ENCODE measurements around the gene MIF4GD. TPM values are rescaled to one million over a fixed set of nuclear protein-coding genes. Genes with fewer than 3 reads are reported as not detected.
A peak's percentile ranks its signal among the peaks of the same experiment; 100 is the strongest.

The MIF4GD gene
- total and polyA plus RNA-seq, 9 of the 15 experiments (the other 6 are each of a cell fraction or from before 2014, with no cell fraction given), result 11.8 to 63.8 (median 28.1) TPM

GRCh38 chr17:75301502-75302206 is 30.6 kb upstream of the MIF4GD start (continued):
- TF ChIP-seq RCOR1 (IDR thresholded peaks at IDR 0.05; ENCODE audit: borderline replicate concordance in 1 of 2, low read depth in 2 of 2, low read length in 2 of 2), result peak in 1 of 2 experiments; percentile 22; a peak in 1 of 4 replicates
- no peak for TF ChIP-seq GTF3C2 (IDR thresholded peaks at IDR 0.05; ENCODE audit: borderline replicate concordance, extremely low read depth, insufficient read length)
- no peak for TF ChIP-seq SIX5 (IDR thresholded peaks at IDR 0.05; ENCODE audit: borderline replicate concordance in 1 of 2, insufficient read depth in 1 of 2, low read depth in 1 of 2, low read length in 2 of 2)
- TF ChIP-seq ZNF354B (CRISPR knock-in tag; IDR thresholded peaks at IDR 0.05), result no peak
- TF ChIP-seq CCAR2 (IDR thresholded peaks at IDR 0.05; ENCODE audit: low read depth, low read length), result no peak
- no peak for TF ChIP-seq ZFX (CRISPR knock-in tag; IDR thresholded peaks at IDR 0.05)
- TF ChIP-seq BCLAF1 (IDR thresholded peaks at IDR 0.05; ENCODE audit: borderline replicate concordance in 1 of 2, control insufficient read depth in 1 of 2, low read depth in 2 of 2, low read length in 1 of 2), result no peak
- TF ChIP-seq USF2 (CRISPR knock-in tag; IDR thresholded peaks at IDR 0.05), result peak; percentile 74
- peak; percentile 92 for TF ChIP-seq CEBPB (tag; IDR thresholded peaks at IDR 0.05)
- no peak for TF ChIP-seq NCOA4 (IDR thresholded peaks at IDR 0.05; ENCODE audit: partially characterized antibody)
- TF ChIP-seq PML (IDR thresholded peaks at IDR 0.05; ENCODE audit: low read length), result no peak
- TF ChIP-seq LARP7 (IDR thresholded peaks at IDR 0.05), result no peak
- no peak for TF ChIP-seq ELK1 (CRISPR knock-in tag; IDR thresholded peaks at IDR 0.05)
- peak; percentile 39 for TF ChIP-seq MEIS2 (IDR thresholded peaks at IDR 0.05; ENCODE audit: partially characterized antibody)
- TF ChIP-seq SMAD1 (IDR thresholded peaks at IDR 0.05; ENCODE audit: low read depth, low read length, partially characterized antibody), result no peak
- TF ChIP-seq HMGN3 (IDR thresholded peaks at IDR 0.05; ENCODE audit: borderline replicate concordance, extremely low read depth, insufficient read length, low read depth, low read length), result no peak
- TF ChIP-seq ASH1L (IDR thresholded peaks at IDR 0.05; ENCODE audit: borderline replicate concordance, low read depth, partially characterized antibody), result no peak

Measured in K562 (cell line).